SU-DHL-6 (cell line): ENCODE data around the gene ASTN2.

ENCODE experiments used
- H2AFZ ChIP-seq: fragments of 200-600 bp; sonication (generic); 2 replicates; pipeline ENCODE4 v1.6.1; 2014; ENCODE audit warnings: low read depth, mild to moderate bottlenecking, moderate library complexity, mixed read lengths, antibody characterized with exemption, low read length; ENCODE audit not compliant: severe bottlenecking
- H3F3A ChIP-seq: fragments of 200-600 bp; shearing (Covaris generic); 2 replicates; pipeline ENCODE4 v1.6.0; 2016; ENCODE audit warnings: antibody characterized with exemption, mild to moderate bottlenecking; ENCODE audit not compliant: insufficient read depth
- H3K27ac ChIP-seq: fragments of 200-600 bp; sonication (generic); 2 replicates; pipeline ENCODE4 v1.5.1; 2016; ENCODE audit warnings: low read depth, mild to moderate bottlenecking, low read length, moderate library complexity, mixed read lengths
- H3K27me3 ChIP-seq: fragments of 200-600 bp; sonication (generic), shearing (Covaris generic); 2 replicates; pipeline ENCODE4 v1.6.0; 2014; ENCODE audit warnings: mild to moderate bottlenecking, low read length
- H3K36me3 ChIP-seq: fragments of 200-600 bp; sonication (generic); 2 replicates; pipeline ENCODE4 v1.6.1; 2014; ENCODE audit warnings: mild to moderate bottlenecking, low read length, mixed read lengths
- H3K4me2 ChIP-seq: fragments of 300-600, 200-600 bp; shearing (Covaris generic), sonication (generic); 2 replicates; pipeline ENCODE4 v1.6.0; 2014; ENCODE audit warnings: low read length, low read depth, mild to moderate bottlenecking; ENCODE audit not compliant: poor library complexity, severe bottlenecking
- H3K4me3 ChIP-seq: fragments of 200-600 bp; sonication (generic); 2 replicates; pipeline ENCODE4 v1.5.1; 2014; ENCODE audit warnings: antibody characterized with exemption, low read length, mild to moderate bottlenecking, mixed read lengths; ENCODE audit not compliant: insufficient read depth, poor library complexity, severe bottlenecking
- H3K79me2 ChIP-seq: fragments of 200-600 bp; sonication (generic); 2 replicates; pipeline ENCODE4 v1.6.1; 2014; ENCODE audit warnings: mild to moderate bottlenecking, low read length, moderate library complexity; ENCODE audit not compliant: insufficient read depth
- H3K9ac ChIP-seq: fragments of 200-600 bp; sonication (generic); 2 replicates; pipeline ENCODE4 v1.7.0; 2014; ENCODE audit warnings: mild to moderate bottlenecking, low read length
- H3K9me2 ChIP-seq: fragments of 200-600 bp; sonication (generic); replicated peaks from 2 replicates; pipeline ENCODE4 v1.6.1; 2014; ENCODE audit warnings: low read length; ENCODE audit not compliant: insufficient read depth
- H3K9me3 ChIP-seq: fragments of 200-600 bp; sonication (generic); 2 replicates; pipeline ENCODE4 v1.6.1; 2014; ENCODE audit warnings: low read length, mixed read lengths; ENCODE audit not compliant: insufficient read depth
- H4K20me1 ChIP-seq: fragments of 200-600 bp; sonication (generic); 2 replicates; pipeline ENCODE4 v1.6.1; 2014; ENCODE audit warnings: low read depth, mild to moderate bottlenecking, antibody characterized with exemption, low read length, moderate library complexity, mixed read lengths
- CTCF ChIP-seq: fragments of 200-600 bp; sonication (generic); IDR thresholded peaks from one replicate; pipeline ENCODE4 v1.5.1; 2017; ENCODE audit warnings: antibody characterized with exemption, mild to moderate bottlenecking, low read length, moderate library complexity; ENCODE audit not compliant: insufficient read depth, poor library complexity, severe bottlenecking
- EZH2phosphoT487 ChIP-seq: fragments of 200-600 bp; sonication (generic), shearing (Covaris generic); conservative IDR thresholded peaks from 2 replicates; pipeline ENCODE4 v1.6.1; 2018; ENCODE audit warnings: mild to moderate bottlenecking, antibody characterized with exemption, low read length, moderate library complexity, mixed read lengths

Gene ASTN2

GRCh38 chr9:117325831-117326230 lies 89.0 kb downstream of the ASTN2 start:
- TF ChIP-seq CTCF (no peak), EZH2phosphoT487 (no peak)
- no peaks in the 10 kb centered on the region for H4K20me1 ChIP-seq
- no peak overlapping the region for H3K9ac ChIP-seq
- H3K4me3 ChIP-seq, result no peak overlapping the region
- H3F3A ChIP-seq, result no peaks in the 10 kb centered on the region
- no peaks in the 10 kb centered on the region for H3K36me3 ChIP-seq
- no peak overlapping the region for H3K4me2 ChIP-seq
- H2AFZ ChIP-seq, result no peak overlapping the region
- H3K79me2 ChIP-seq, result no peaks in the 10 kb centered on the region
- no peaks in the 10 kb centered on the region for H3K9me2 ChIP-seq
- H3K27ac ChIP-seq, result no peak overlapping the region
- no peaks in the 10 kb centered on the region for H3K27me3 ChIP-seq
- no peaks in the 10 kb centered on the region for H3K9me3 ChIP-seq

- Histone ChIP-seq H3K9me3 (no peaks in the 10 kb centered on the region), H3K4me3 (no peak overlapping the region), H3K9me2 (no peaks in the 10 kb centered on the region), H3K79me2 (no peaks in the 10 kb centered on the region), H3F3A (no peaks in the 10 kb centered on the region), H3K4me2 (no peak overlapping the region), H3K27ac (no peak overlapping the region), H4K20me1 (no peaks in the 10 kb centered on the region), H3K9ac (no peak overlapping the region), H3K36me3 (no peaks in the 10 kb centered on the region), H3K27me3 (no peaks in the 10 kb centered on the region), H2AFZ (no peak overlapping the region)
- TF ChIP-seq EZH2phosphoT487 (no peak), CTCF (no peak)
These were observed 89.6 kb downstream of the ASTN2 start for GRCh38 chr9:117325110-117325731.

- H3K9me2 ChIP-seq, result no peaks in the 10 kb centered on the region
- no peaks in the 10 kb centered on the region for H3K27me3 ChIP-seq
- H3K36me3 ChIP-seq, result no peaks in the 10 kb centered on the region
- H3K4me2 ChIP-seq, result no peak overlapping the region
- H4K20me1 ChIP-seq, result no peaks in the 10 kb centered on the region
- TF ChIP-seq CTCF (no peak), EZH2phosphoT487 (no peak)
- H2AFZ ChIP-seq, result no peak overlapping the region
- no peak overlapping the region for H3K27ac ChIP-seq
- no peaks in the 10 kb centered on the region for H3F3A ChIP-seq
- no peaks in the 10 kb centered on the region for H3K9me3 ChIP-seq
- H3K9ac ChIP-seq, result no peak overlapping the region
- H3K79me2 ChIP-seq, result no peaks in the 10 kb centered on the region
- no peak overlapping the region for H3K4me3 ChIP-seq
These were observed 91.5 kb downstream of the ASTN2 start for GRCh38 chr9:117323390-117323789.
